Activated T-cell treated with anti-CD3 and anti-CD28 coated beads for 48 hours (primary cell): ENCODE results near the gene NPHP4.

Experiments used
- DNase-seq: peaks from one replicate; pipeline ENCODE4 v3.0.0-alpha.2; 2020; ENCODE audit warnings: low read depth

NPHP4 gene

DNA sequence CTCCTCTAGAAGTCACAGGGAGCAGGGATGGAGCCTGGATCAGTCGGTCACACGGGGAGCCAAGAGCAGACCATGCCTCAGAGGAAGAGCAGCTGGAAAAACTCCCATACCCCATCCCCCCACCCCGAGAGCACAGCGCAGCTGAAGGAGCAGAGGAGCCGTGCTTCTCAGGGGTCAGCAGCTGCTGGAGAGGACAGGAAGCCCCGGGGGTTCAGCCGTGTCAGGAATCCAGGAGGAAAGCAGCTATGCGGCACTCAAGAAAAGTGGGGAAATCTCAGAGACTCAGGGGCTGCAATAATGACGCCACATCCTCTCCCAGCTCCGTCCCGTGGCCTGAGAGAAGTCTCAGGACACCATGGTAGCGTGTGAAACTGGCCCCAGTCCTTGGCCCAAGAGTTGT is 102.3 kb downstream of the NPHP4 start:
- no peak for DNase-seq

DNA sequence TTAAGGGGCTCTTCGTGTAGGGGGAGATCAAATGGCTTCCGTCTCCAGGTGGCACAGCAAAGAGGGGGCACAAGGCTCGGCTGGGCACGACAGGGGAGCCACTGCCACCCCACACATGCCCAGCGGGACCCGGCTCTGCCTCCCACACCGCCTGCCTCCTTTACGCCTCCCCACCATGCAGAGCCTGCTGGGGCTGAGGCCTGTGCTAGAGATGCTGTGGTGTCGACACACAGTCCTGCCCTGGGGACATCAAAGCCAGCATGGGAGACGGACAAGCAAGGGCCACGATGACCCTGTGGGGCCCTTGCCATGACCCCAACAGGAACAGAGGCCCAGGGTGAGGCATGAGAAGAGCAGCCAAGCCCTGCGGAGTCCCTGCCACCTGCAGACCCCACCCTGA is 102.8 kb downstream of the NPHP4 start:
- no peak for DNase-seq

DNA sequence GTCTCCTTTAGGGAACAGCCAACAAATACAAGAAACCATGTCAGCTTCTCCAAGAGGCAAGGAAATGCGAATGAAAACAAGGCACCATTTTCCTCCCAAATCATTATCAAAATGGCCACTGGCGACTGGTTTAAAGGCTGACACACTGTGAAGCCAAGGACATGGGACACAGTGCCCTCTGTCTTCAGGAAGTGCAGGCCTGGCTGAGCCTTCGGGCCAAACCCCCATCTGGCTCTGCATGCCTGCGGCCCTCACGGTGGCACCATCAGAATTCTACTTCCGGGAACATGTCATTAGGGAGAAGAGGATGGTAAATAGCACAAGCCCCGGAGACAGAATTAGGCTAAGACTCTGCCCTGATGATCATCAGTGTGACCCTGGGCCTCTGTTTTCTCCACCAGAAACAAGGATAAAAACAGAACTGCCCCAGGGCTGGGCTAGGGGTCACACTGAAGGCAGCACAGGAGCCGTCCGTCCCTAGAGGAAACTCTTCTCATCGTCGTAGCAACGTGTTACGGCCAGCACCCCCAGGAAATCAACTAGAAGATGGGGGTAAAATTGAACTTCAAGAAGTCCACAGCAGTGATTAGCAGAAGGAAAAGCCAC is 103.5 kb downstream of the NPHP4 start:
- no peak for DNase-seq

DNA sequence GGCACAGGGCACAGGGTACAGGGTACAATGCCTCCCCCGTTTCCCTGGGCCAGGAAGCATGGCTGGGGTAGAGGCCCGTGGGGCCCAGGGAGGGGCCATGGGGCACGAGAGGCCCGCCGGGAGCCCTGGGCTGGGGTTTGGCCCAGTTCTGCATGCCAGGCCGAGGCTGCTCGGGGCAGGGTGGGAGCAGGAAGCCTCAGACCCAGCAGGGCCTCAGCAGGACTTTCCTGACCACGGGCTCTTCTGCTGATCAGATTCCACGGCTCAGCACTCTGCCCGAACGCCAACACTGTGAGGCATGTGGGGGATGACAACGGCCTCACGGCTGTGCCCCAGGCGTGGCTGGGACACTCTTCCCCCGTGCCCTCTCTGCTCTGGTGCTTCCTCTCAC is 104.3 kb downstream of the NPHP4 start:
- DNase-seq = no peak

DNA sequence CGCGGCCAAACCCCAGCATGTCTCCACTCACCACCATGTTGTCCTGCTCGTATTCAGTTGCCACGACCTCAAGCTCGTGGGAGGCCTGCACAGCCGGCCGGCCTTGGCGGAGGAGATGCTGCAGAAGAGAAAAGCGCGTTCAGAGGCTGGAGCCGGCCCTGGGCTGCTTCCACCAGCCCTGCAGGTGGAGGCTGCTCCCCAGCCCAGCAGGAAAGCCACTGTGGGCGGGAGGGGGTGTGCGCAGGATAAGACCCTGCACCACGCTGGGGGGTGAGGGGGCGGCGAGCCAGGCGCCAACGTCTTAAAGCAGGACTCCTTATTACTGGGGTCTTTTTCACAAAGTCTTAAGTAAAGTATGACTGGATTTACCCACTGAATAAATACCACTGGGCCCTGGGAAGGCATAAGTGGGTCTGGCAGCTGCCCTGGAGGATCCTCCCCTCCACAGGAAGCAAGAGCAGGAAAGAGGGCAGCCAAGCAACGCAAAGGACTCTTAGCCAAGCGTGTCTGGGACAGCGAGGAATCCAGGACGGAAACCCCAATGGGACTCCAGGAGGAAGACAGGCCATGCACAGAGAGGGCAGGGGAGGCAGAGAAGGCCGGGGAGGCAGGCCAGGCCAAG is 104.8 kb downstream of the NPHP4 start:
- DNase-seq = no peak

DNA sequence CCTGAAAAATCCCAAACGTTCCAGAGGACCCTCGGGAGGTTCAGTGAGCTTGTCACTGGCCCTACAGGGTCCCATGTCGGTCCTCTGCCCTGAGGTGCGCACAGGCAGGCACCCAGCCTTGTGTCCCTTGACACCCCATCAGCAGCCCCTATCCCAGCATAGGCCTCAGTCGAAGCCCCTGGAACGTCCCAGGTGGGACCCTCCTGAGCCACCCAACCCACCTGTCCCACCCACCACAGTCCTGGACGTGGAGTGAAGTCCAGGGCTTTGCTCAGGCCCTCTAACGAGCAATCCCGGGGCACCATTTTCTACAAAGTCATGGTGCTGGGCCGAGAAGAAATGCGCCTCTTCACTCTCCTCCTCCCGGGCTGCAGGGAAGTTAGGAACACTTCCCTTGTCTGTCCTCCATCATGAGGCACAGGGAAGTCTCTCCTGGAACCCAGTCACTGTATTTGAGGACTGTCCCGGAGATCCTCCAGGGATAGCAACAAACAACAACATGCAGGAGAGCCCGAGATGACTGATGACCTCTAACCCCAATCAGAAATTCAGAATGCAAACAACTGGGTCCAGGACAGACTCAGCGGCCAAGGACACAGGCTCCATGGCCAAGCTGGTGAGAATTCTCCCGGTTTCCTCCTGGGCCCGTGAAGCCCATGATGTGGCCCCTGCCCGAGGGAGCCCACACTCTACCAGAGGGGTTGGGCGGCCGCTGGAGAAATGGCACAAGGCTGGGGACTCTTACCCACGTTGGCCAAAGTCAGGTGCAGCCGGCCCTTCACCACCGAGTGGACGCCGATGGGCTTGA is 105.5 kb downstream of the NPHP4 start:
- DNase-seq = no peak

DNA sequence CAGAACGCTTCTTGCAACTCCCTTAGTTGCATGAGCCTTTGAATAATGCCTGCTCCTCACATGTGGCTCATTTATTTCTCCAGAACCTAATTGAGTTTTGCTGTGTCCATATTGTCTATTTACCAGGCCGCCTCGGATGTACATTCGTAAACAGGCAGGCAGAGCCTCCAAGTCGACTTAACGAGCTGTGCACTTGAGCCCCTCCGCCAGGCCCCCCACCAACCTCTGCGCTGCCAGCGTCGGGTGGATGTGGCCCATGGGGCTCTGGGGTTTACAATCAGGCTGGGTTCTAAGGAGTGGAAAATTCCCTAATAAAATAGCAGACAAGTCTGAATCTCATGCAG is 106.1 kb downstream of the NPHP4 start:
- no peak for DNase-seq

DNA sequence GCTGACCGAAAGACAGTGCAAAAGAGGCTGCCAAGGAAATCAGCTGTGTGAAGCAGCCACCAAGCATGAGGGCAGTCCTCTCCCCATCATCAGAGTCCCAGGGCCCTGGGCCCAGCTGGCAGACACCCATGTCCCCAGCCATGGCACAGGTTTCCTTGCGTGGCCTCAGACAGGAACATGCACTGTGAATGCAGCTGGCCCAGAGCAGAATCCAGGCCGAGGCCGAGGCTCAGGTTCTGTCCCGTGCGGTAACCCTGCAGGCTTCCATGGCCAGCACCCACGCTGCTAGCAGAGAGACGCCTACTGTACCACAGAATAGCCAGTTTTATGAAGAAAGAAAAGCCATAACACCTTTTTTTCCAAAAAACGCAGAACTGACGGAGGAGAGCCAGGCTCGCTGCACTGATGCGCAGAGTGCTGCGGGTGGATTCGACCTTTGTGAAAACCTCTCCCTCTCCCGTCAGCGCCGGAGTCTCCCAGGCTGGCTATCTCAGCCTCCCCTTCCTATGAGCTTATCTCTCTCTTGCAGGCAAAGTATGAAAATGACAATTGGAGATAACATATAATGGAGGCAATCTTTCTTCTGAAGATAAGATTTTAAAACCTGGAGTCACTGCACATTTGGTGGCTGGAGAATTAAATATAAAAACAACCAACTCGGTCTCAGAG is 106.6 kb downstream of the NPHP4 start:
- DNase-seq = no peak

DNA sequence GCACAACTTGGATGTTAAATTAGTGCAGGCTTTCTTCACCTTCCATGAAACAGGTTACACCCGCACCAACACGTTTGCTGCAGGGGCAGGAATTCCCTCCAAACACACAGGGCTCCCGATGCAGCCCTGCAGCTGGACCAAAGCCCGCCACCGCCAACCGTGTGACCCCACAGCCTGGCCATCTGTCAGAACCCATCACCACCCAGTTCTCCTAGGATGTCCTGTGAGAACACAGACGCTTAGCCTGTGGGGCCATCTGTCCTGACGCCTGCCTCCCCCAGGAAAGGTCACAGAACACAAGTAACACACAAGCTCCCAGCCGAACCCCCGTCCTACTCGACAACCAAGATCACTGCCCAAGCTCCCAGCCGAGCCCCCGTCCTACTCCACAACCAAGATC is 108.1 kb downstream of the NPHP4 start:
- DNase-seq = no peak

DNA sequence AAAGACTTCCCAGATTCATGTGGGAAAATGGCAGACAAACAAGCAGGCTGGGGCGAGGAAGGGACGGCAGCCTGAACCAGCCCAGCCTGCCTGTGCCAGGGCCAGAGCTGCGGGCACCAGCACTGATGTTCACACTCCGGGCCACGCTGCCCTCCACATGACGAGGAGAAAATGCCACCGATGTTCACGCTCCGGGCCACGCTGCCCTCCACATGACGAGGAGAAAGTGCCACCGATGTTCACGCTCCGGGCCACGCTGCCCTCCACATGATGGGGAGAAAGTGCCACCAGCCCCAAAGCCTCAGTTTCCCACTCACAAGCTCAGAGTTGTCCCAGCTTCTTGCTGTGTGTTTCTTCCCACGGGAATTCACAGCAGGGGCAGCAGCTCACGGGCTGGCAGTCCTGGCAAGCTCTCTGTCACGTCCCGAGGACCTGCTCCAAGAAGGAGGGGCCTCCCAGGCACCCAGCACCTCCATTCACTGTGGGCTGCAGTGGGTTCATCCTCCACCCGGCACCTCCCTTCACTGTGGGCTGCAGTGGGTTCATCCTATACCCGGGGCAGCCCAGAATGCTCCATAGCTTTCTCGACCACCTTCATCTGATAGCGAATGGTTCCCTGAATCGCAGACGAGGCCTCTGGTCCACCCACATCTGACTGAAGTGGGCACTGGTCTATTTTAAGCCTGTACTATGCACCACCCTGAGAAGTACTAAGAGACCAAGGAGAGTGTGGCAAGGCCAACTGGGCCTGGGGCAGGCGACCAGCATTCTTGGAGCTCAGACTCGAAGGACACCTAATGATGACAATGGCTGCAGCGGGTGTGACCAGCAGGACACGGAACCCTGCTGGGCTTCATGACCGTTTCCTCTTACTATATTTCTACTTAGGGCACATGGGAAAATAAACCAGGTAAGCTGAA is 108.8 kb downstream of the NPHP4 start:
- DNase-seq = no peak

DNA sequence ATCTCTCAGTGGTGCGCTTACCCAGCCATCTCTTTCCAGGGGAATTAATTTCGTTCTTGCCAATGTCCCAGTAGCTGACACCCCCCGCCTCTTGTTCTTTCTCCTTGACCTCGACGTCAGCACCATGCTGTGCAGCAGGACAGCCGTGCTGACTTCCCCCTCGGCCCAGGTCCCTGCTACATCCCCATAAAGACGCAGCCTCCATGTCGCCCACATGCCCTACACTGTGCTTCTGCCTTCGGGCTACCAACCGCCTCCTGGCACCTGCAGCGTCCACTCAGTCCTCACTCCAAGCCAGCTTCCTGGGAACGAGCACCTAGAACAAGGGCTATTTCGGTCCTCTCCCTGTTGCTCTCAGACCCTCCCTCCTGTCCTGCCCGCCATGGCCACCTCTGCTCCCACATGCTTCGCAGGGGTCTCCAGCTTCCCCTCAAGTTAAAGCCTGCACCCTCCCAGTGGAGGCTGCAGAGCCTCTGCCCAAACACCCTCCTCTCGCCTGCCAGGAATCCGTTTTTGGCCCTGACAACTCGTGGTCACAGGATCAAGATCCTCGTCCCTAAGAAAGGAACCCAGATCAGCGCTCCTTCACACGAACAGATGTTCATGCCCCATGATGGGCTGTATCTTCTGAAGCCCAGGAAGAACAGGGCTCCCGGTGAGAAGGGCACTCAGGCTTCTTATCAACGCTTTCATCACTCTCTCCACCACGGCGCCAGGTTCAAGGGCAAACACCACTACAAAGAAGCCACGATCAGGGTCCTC is 109.7 kb downstream of the NPHP4 start:
- DNase-seq = no peak

DNA sequence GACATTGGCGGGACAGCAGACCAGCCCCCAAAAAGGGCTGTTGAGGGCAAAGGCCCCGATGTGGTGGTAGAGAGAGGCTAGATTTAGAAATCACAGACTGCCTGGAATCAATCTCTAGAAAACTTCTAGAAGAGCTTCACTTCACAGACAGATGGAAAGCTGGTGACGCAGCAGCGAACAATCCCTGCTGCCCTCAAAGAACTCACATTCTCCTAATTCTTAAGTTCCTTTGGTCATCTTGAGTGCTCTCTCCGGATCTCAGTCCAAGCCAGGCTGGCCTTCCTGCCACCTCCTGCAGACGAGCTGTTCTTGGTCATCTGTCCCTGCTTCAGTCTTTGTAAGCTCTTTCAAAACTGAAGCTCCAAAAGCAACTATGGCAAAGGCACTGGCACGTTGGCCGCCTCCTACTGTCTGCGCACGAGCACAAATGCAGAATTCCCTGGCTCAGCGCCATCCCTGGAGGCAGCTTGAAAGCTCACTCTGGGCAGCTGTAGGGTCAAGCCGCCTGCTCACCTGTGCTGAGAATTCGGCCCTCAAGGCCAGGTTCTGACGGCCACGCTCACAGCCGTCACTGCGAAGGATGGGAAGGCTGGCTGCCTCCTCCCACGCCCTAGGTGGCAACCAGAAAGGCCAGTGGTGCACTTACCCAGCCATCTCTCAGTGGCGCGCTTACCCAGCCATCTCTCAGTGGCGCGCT is 110.6 kb downstream of the NPHP4 start:
- no peak for DNase-seq

DNA sequence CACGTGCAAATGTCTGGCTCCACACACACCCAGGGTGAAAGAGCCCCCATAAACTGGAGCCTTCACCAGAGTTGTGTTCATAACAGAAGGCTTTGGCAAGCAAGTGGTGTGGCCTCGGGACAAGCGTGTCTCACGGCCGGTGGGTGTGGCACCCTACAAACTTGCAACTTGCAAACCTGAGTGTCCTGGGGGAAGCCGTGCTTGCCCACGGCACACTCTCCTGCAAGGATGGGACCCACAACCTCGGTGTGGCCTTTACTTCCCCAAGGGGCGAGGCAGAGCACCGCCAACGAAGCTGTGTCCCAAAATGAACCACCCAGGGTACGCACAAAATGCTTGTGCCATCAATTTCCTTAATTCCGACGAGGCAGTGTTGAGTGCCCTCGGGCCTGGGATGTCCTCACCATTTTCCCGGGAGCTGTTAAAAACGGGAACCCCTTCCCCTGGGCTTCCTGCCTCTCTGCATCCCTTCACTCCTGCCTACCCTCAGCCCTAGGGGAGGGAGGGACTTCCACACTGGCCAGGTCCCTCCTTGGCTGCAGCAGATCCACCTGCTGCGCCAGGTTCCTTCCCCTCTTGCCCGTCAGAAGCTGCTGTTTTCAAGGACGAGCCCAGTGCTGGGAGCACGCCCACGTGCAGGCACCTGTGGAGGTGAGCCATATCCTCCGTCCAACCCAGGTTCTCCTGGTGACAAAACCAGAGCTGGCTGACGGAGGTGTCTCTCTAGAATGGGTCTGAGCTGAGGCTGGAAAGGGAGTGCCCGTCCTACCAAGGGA is 111.4 kb downstream of the NPHP4 start:
- DNase-seq = no peak

DNA sequence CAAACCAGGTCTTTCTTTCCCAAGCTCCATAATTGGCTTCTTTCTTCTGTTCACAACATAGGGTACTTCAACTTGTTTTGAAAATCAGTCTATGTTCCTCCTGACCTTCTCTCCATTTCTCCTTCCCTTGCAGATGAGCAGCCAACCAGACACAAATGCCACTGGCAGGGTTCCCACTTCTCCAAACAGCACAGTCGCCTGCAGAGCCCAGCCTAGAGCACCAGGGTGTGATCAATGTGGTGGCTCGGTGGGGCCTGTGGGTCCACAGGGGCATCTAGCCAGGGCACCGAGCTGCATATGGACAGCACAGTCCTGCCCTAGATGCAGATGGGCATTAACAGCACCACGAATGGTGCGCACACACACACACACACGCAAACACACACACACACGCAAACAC is 112.8 kb downstream of the NPHP4 start:
- DNase-seq = no peak

DNA sequence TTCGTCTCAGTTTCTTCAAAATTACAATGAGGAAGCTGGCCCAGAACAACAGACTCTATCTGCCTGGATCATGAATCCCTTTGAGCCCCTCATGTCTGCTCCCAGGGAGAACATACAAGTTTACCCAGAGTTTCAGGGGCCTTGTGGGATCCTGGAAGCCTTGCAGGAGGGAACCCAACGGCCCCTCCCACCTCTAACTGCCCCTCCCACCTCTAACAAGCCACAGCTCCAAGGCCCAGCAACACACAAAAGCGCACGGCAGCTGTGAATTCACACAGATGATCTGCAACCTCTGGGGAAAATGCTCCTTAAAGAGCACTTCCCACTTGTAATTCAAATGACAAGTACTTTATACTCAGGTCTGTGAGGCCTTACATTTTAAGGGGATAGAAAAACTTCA is 113.3 kb downstream of the NPHP4 start:
- DNase-seq = no peak

DNA sequence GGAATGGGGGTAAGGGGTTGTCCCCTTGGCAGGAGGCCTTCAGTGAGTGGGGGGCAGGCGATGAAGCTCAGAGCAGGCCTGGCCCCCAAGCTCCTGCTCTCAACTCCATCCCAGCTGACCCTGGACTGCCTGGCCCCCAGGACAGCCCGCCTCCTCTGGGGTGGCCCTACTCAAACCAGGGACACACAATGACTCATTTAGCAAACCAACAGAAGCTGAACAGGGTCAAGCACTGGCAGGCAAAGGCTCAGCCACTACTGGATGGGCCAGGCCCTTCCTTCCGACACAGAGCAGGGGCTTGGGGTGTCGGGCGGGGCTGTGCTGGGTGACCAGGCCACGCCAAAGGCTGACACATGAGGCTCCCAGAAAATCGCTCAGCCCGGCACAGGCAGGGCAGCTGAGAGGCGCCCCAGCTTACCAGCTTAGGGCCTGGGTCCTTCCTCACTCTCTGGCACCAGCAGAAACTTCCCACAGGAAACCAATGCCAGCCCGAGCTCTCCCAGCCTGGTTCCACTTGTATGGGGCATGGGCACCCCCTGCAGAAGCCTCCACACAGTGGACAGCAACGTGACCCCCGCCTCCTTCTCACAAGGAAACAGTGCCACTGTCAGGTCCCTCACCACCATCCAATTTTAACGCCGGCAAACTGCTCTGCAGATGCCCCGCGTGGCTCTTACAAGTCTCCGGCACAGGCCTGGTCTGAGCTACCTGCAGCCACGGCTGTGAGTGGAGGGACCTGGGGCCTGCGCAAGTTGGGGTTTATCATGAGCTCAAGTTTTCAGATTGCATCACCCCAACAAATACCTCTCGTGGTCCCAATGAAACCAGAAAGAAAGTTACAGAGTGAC is 114.3 kb downstream of the NPHP4 start:
- DNase-seq = no peak

DNA sequence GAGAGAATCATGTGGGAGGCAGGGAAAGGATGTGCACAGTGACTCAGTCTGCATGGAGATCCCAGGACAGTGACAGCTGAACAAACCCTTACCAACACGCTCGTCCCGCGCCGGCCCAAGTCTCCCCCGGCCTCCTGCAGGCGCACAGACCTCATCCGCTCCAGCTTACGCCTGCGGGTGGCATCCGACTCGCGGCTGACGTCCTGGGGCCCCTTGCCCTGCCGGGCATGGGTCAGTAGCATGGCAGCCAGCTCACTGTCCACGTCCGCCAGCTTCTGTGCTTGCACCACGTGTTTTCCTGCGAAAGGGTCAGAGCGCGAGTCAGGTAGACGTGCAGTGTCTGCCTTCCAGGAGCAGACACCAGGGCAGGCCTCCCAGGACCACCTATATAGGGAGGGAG is 115.2 kb downstream of the NPHP4 start:
- DNase-seq = no peak

DNA sequence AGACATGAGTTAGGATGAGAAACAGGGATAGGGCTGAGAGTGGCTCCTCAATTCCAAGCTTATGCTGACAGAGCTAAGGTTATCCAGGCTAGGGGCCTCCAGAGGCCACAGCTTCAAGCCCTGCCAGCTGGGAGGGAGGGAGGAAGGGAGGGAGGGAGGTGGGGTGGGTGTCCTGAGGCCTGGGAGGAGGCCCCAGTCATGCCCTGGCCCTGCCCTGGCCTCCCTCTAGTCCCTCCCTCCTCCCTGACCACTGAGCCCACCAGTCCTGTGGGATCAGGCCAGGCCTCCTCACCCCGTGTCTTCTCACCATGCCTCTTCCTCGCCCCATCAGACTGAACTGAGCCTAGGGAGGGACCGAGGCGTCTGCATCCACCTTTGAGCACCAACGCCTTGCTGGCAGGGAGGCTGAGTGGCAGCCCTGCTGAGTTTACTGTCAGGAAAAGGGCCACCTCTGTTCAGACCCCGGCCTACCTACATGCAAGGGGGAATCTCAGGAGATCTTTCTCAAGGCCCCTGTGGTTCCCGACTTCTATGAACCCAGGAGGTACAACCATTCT is 116.1 kb downstream of the NPHP4 start:
- no peak for DNase-seq
